GM12873 (cell line): Measurements from ENCODE around the gene GSTP1.

ENCODE experiments used
- TF ChIP-seq, protein P1 (sequence below): IDR thresholded peaks from 2 replicates; pipeline ENCODE4 v1.5.1; 2012; ENCODE audit warnings: low read depth, mild to moderate bottlenecking, moderate library complexity, low read length, control low read depth; ENCODE audit not compliant: insufficient read depth; ENCODE audit errors: missing control alignments

The GSTP1 gene

DNA sequence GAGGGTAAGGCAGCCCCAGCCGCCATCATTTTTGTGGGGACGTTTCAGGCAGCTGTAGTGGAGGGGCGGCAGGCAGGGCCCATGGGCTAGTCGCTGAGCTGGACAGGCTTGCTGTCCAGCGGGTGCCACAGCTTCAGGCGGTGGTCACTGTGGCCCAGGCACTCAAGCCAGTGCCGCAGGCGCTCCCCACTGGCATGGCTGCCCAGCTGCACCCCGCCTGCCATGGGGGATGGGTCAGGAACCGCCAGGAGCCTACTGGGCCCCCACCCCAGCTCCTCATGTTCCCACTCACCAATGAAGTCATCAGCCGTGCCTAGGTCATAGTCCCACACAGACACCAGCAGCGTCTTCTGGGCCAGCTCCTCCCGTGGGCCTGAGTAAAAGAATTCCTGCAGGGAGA lies 29.1 kb downstream of the GSTP1 start:
- TF ChIP-seq, protein P1, sequence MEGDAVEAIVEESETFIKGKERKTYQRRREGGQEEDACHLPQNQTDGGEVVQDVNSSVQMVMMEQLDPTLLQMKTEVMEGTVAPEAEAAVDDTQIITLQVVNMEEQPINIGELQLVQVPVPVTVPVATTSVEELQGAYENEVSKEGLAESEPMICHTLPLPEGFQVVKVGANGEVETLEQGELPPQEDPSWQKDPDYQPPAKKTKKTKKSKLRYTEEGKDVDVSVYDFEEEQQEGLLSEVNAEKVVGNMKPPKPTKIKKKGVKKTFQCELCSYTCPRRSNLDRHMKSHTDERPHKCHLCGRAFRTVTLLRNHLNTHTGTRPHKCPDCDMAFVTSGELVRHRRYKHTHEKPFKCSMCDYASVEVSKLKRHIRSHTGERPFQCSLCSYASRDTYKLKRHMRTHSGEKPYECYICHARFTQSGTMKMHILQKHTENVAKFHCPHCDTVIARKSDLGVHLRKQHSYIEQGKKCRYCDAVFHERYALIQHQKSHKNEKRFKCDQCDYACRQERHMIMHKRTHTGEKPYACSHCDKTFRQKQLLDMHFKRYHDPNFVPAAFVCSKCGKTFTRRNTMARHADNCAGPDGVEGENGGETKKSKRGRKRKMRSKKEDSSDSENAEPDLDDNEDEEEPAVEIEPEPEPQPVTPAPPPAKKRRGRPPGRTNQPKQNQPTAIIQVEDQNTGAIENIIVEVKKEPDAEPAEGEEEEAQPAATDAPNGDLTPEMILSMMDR: no peak

DNA sequence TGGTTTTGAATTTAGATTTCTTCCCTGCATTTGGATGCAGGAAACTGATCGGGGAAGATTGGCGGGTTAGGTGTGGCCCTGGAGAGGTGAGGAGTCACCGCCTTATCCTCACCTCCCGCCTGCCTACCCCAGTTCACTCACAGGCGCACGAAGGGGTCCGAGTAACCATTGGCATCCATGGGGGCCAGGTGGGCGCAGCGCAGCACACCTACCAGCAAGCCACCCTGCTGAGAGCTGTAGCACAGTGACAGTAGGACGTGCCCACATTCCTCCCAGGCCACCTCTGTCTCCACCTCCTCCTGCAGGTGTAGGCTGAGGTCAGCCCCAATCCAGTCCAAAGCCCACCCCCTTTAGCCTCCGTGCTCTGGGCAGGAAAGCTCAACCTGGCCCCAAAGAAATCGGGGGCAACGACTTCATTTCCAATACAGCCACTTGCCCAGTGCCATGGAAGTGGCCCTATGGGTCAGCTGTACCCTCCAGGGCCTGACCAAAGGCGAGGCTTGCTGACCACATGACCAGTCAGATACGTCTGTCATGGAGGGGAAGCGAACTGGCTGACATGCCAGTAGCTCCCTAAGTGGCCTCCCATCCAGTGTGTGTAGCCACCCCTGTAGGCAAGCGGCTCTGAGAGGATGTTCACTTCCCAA lies 29.8 kb downstream of the GSTP1 start:
- TF ChIP-seq, protein P1: no peak

DNA sequence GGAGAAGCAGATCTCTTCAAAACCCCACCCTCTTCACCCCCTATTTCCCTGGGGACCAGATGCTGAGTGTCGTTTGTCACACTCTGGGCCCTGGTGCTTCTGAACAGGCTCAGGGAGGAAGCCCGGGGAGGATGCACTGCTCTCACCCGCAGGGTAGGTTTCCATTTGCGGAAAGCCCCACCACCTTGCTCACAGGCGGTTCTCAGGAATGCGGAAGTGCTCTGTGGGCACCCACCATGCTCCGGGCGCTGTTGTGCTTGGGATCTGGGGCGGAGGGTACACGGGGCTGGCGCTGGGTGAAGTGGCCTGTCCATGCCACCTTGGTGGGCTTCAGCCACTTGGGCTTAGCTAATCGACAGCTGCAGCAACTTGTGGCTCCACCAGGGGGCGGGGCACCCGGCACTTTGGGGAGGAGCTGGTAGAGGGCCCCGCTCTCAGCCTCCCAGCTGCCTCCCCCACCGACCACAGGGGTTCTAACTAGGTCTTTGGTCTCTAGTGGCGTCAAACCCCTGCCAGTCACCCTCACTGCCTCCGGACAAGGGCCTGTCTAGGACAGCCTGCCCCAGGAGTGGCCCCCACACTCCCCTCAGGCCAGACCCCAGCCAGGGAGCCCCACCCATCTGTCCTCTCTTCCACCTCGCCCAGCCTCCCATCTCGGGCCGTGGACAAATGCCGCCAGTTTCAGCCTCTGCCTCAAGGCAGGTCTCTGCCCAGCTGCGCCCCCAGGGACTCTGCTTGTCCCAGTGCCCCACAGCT lies 30.5 kb downstream of the GSTP1 start:
- TF ChIP-seq, protein P1: peak; percentile 58

DNA sequence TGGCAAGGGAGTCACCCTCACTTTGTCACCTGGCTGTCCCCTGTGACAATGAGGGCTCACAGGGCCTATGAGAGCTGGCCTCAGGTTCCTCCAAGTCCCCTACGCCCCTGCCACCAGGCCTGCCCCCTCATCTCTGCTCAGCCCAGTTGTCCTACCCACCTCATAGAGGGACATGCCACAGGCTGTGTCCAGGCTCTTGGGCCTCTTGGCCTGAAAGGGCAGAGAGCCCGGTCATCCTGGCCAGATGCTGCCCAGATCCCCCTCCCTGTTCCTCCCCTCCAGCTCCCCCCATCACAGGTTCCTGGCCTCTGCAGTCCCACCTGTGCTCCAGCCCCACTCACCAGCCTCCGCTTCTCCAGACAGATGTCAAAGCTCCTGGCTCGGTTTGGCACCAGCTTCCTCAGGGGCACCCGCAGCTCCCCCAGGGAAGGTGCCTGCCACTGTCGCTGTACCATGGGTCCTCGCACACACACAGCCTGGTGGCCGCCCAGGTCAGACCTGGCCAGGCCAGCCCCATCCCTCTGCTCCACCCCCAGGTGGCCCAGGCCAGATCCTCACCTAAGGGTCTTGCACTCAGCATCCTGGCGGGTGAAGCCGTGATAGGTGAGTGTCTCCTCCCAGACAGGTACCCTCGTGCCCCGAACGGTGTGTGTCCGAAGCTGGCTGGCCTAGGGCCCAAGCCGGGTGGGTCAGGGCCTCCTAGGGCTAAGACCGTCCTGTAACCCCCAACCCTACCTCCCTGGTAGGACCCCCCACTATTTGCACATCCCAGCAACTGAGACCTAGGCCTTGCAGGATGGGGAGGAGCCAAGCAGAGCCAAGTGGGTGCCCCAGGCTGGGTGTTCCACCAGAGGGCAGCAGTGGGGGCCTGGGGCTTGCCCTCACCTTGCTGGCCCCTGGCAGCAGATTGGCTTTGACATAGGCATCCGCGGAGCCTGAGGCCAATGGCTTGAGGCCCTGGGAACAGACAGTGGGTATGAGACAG lies 31.4 kb downstream of the GSTP1 start:
- TF ChIP-seq, protein P1: peak; percentile 80

DNA sequence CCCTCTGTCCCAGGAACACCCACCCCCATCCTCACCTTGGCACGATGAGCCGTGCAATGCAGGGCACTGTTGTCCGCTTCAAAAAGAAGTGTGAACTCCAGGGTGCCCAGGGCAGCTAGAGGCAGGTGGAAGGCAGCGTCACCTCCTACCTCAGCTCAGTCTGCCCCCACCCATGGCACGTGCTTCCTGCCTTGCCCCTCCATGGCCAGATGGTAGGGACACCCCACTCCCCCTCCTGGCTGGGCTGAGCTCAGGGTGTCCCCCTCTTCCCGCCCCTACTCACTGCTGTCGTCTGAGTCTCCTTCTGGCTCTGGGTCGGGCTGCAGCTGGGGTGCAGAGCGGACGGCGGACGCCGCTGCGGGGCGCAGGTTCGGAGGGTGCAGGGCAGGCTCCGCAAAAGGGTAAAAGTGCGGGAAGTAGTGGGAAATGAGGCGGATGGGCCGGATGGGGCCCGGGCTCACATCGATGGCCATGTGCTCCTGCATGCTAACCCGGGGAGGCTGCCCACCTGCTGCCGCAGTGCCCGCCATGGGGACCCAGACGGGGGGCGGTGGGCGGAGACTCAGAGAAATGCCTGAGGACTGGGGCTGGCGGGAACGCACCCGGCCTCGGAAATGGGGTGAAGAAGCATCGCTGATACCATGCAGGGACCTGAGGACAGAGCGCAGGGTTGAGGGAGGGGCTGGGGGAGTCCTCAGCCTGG lies 32.3 kb downstream of the GSTP1 start:
- TF ChIP-seq, protein P1: no peak

DNA sequence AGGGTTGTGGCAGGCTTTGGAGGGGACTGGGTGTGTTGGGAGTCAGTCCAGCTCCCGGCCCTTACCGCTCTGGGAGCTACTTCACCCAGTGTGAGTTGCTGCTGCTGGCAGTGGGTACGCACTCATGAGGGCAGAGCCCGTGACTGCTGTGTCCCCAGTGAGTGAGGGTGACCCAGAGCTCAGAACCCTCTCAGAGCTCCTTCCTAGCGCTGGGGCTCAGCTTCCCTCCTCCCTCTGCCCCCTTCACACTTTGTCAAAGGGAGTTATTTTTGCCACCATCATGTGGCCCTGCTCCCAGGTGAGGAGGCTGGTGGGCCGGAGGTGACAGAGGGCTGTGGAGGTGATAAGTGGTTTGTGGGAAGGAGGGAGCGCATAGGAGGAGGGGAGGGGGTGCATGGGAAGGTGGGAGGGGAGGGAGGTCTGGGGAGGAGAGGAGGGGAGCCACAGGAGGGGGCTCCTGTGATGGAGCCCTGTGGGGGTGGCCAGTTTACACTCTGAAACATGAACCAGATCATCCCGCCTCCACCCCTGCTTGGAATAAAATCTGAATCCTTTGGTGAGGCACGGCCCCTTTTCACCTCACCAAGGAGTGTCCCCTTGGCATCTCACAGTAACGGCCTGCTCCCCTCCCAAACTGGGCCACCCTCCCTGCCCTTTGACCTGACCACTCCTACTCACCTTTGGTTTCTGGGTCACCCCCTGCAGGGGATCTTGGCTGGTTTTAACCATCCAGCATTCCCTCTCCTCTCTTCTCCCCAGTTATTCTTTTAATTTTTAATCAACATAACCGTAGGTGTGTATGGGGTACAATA lies 33.0 kb downstream of the GSTP1 start:
- TF ChIP-seq, protein P1: no peak
